Activated T-cell treated with anti-CD3 and anti-CD28 coated beads, Interleukin-2, amount 50 U/mL, for 72 hours (primary cell): ENCODE data around the gene DNAJA4. TPM values are rescaled to one million over a fixed set of nuclear protein-coding genes. Genes with fewer than 3 reads are reported as not detected.

Experiments used
- ATAC-seq, 2 donors: fragments of 150-1000 bp; cut with Tn5 transposase; replicated peaks in 1 of 2; 2 replicates each; pipeline ENCODE4 v1.10.0; 2021; ENCODE audit warnings: moderate library complexity in 2 of 2, mild to moderate bottlenecking in 1 of 2
- DNase-seq, 2 donors: peaks; one replicate each; pipeline ENCODE4 v3.0.0; 2021 to 2022; ENCODE audit warnings: mixed read lengths in 1 of 2
- H3K27ac Mint-ChIP-seq: one replicate; pipeline ENCODE4 v1.8.0; 2022; ENCODE audit warnings: mild to moderate bottlenecking, moderate library complexity, mixed read lengths
- H3K27me3 Mint-ChIP-seq: one replicate; pipeline ENCODE4 v1.8.0; 2022; ENCODE audit warnings: low read depth, mixed read lengths
- H3K36me3 Mint-ChIP-seq, 2 donors: one replicate each; pipeline ENCODE4 v1.8.0; 2022; ENCODE audit warnings: mixed read lengths in 2 of 2, mild to moderate bottlenecking in 1 of 2; ENCODE audit not compliant: insufficient read depth in 2 of 2
- H3K4me1 Mint-ChIP-seq: one replicate; pipeline ENCODE4 v1.8.0; 2022; ENCODE audit warnings: low read depth, mixed read lengths
- H3K4me3 Mint-ChIP-seq, 2 donors: one replicate each; pipeline ENCODE4 v1.8.0; 2022; ENCODE audit warnings: mild to moderate bottlenecking in 2 of 2, mixed read lengths in 2 of 2, moderate library complexity in 2 of 2
- H3K9me3 Mint-ChIP-seq, 2 donors: one replicate each; pipeline ENCODE4 v1.8.0; 2022; ENCODE audit warnings: mixed read lengths in 2 of 2
- total RNA-seq, 2 donors: library from RNA; stranded (reverse); gene quantifications; one replicate each; pipeline ENCODE4 v1.2.3, GENCODE V29; 2022

DNAJA4 gene
- total RNA-seq, 2 donors from 2014 or later: 30.7 to 36.4 TPM

DNA sequence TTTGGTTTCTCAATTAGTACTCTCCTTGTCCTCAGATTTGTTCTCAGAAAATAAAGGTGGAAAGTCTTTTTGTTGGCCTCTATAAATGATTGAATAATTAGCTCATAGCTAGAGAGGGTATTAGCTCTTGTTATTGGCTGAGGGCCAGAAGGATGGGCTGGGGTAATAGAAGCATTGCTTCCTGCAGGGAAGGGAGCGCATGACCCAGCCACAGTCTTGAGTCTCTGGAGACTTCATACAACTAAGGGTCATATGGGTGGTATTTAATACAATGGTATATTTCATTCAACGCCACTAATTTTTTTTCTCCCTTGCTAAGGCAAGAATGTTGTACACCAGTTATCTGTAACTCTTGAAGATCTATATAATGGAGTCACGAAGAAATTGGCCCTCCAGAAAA is 8.4 kb downstream of the DNAJA4 start:
- ATAC-seq: no peak
- H3K27ac Mint-ChIP-seq: no peak overlapping the region
- no peaks in the 10 kb centered on the region for H3K9me3 Mint-ChIP-seq

DNA sequence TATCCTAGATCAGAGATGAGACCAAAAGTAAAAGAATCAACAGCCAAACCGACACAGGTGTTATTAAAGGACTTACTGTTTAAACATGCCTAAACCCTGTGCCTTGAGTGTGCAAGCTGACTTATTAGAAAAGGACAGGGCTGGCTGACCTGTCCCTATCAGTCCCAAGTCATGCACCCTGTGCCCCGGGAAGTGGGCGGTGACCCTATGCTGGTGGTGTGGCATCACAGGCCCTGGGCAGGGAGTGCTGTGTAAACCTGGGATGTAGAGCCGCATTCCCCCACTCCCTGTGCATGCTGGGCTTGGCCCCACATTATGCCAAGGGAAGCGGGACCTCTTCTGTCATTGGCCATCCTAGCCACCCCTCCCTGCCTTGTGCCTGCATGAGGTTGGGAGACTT is 10.6 kb downstream of the DNAJA4 start:
- ATAC-seq (no peak), DNase-seq (no peak)
- Mint-ChIP-seq H3K27ac (no peak overlapping the region), H3K9me3 (no peaks in the 10 kb centered on the region), H3K4me1 (no peaks in the 10 kb centered on the region), H3K4me3 (no peak overlapping the region), H3K36me3 (peaks cover 0 to 8% of the 10 kb centered on the region in 2 donors), H3K27me3 (no peaks in the 10 kb centered on the region)

More for the DNA sequence above, 8.4 kb downstream of the DNAJA4 start:
- no peak overlapping the region for H3K4me3 Mint-ChIP-seq
- DNase-seq: no peak
- H3K4me1 Mint-ChIP-seq: peaks cover 10% of the 10 kb centered on the region
- peaks cover 0 to 3% of the 10 kb centered on the region in 2 donors for H3K36me3 Mint-ChIP-seq
- H3K27me3 Mint-ChIP-seq: no peaks in the 10 kb centered on the region

DNA sequence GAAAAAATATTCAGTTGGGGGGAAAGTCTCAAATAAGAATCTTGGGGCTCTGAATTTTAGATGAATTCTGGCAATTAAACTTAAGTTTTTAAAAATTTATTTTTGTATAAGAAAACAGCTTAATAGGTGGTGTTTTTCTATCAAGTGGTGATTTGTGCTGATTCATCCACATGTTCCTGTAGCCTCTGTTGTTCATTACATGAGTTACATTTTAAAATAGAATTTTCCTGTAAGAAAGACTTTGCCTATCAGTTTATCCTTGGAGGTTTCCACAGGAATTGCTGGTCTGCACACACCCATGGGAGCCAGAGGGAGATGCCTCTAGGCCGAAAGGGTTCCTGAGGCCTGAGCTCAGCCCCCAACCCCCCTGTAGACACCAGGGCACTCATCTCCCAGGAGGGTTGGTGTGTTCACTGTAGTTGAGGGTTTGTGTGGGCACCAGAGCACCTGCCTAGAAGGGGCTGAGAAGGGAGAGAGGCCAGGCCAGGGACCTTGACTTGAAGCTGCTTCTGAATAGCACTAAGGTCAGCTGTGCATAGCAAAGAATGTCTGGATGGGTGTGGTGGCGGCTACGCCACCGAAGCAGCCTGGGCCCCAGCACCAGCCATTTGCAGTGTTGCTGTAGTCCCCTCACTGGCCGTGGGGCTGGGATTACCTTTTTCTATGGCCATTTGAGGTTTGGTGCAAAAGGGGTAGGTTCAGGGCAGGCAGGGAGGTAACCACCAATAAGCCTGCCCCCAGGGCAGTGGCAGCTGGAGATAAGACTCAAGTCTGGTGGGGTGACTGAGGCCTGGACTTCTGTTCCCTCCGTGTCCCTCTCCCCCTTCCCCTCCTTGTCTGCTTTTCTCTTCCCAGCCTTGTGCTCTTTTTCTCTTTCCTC is 11.9 kb downstream of the DNAJA4 start:
- Mint-ChIP-seq H3K36me3 (peaks cover 0 to 8% of the 10 kb centered on the region in 2 donors), H3K27ac (peak overlapping the region; percentile 46), H3K4me1 (no peaks in the 10 kb centered on the region), H3K9me3 (no peaks in the 10 kb centered on the region), H3K4me3 (no peak overlapping the region), H3K27me3 (no peaks in the 10 kb centered on the region)
- ATAC-seq (no peak), DNase-seq (no peak)

DNA sequence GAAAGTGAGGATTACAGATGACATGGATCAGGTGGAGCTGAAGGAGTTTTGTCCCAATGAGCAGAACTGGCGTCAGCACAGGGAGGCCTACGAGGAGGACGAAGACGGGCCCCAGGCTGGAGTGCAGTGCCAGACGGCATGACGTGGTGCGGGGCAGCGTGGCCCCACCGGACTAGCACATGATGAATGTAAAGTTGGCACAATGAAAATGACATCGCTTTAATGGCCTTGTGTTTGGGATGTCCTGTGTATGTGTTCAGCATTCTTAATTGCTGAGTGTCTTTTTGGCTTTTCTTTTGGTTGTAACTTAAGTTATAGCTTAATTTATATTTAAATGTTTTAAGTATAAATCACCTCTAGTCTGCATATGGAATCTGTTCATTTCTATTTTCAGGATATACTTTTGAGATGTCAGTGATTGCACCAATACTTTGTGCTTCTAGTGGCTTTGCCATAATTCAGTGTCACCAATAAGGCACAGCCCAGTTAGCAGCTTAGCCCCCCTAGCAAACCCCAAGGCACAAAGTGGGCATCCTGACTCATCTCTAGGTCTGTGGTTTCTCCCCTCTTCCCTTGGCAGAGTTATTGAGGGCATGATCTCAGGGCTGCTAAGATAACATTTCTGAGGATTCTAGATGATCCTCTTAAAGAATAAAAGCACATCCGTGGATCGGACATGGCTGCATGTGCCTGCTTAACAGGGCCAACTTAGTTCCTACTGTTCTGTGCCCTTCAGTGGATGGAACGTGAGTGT is 16.1 kb downstream of the DNAJA4 start:
- no peaks in the 10 kb centered on the region for H3K4me1 Mint-ChIP-seq
- H3K36me3 Mint-ChIP-seq: peaks cover 2 to 10% of the 10 kb centered on the region in 2 donors
- no peak for DNase-seq
- no peak overlapping the region for H3K27ac Mint-ChIP-seq
- ATAC-seq: no peak
- H3K9me3 Mint-ChIP-seq: no peaks in the 10 kb centered on the region
- no peak overlapping the region for H3K4me3 Mint-ChIP-seq
- H3K27me3 Mint-ChIP-seq: no peaks in the 10 kb centered on the region

DNA sequence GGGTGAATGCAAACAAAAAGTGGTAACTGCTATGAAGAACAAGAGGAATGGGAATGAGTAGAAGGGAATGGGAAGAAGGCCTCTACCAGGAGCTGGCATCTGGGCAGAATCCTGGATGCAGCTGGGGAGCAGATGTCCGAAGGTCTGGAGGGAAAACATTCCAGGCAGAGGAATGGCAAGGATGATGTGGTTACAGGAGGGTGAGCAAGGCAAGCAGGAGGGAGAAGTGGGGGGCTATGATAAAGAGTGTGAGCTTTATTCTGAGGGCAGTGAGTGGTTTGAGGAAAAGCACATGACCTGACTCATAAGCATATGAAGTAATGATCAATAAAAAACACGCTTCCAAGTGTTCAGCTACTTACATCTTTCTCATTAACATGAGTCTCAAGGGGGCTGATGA is 18.0 kb downstream of the DNAJA4 start:
- H3K4me1 Mint-ChIP-seq: no peaks in the 10 kb centered on the region
- no peak for ATAC-seq
- no peak overlapping the region for H3K27ac Mint-ChIP-seq

DNA sequence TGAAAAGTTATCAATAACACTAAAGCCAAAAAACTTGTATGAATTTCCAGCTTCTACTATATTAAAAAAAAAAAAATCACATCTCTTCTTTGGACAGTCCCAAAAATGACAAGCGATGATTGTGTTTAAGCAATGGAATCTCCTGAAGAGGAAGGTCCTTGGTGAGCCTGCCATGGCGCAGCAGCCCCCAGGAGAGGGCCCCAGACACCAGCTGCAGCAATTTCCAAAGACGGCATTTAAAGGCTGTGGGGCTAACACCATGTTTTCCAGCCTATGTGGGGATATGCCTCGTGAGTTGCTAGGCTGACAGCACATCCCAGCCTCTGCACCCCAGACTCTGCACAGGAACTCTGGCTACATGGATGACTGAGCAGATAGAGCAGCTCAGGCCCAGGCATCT is 20.4 kb downstream of the DNAJA4 start:
- no peaks in the 10 kb centered on the region for H3K27me3 Mint-ChIP-seq

More for the DNA sequence above, 18.0 kb downstream of the DNAJA4 start:
- Mint-ChIP-seq H3K9me3 (no peaks in the 10 kb centered on the region), H3K27me3 (no peaks in the 10 kb centered on the region), H3K4me3 (no peak overlapping the region), H3K36me3 (peaks cover 2 to 19% of the 10 kb centered on the region in 2 donors)
- no peak for DNase-seq

DNA sequence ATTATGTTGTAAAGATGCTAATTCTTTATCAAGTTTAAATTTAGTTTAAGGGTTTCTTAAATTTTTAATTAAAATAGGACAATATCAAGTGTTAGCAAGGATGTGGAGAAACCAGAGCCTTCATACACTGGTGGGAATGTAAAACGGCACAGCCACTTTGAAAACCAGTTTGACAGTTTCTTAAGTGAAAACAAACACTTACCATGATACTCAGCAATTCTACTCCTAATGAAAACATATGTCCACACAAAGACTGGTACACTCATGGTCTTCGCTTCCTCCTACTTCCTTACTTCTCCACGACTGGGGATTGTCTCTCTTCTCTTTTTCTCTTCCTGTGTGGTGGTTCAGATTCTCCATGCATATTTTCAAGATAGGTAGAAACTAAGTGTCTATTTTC is 25.9 kb downstream of the DNAJA4 start:
- H3K36me3 Mint-ChIP-seq: peaks cover 0 to 19% of the 10 kb centered on the region in 2 donors
- ATAC-seq (no peak), DNase-seq (no peak)
- no peaks in the 10 kb centered on the region for H3K9me3 Mint-ChIP-seq
- H3K4me1 Mint-ChIP-seq: peaks cover 3% of the 10 kb centered on the region
- H3K4me3 Mint-ChIP-seq: no peak overlapping the region
- H3K27me3 Mint-ChIP-seq: no peaks in the 10 kb centered on the region
- H3K27ac Mint-ChIP-seq: no peak overlapping the region

More for the DNA sequence above, 20.4 kb downstream of the DNAJA4 start:
- no peak for DNase-seq
- ATAC-seq: no peak
- Mint-ChIP-seq H3K36me3 (peaks cover 2 to 16% of the 10 kb centered on the region in 2 donors), H3K27ac (no peak overlapping the region), H3K9me3 (no peaks in the 10 kb centered on the region), H3K4me3 (no peak overlapping the region), H3K4me1 (no peaks in the 10 kb centered on the region)

DNA sequence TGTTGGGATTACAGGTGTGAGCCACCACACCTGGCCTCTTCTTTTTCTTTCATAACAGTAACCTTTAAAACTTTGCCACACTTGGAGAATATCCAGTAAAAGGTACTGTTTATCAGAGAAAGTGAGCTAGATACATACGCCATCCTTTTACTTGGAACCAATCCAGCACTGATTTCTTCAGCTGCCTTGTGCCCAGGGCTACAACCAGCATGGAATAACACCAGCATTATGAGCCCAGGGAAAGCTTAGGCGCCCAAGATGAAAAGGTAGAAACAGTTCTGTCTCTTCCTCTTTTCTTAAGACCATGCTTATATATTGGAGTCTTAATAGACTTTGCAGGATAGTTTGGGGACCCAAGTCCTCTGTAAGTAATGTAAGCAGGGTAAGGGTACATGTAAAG is 26.7 kb downstream of the DNAJA4 start:
- no peak for ATAC-seq
- no peak overlapping the region for H3K27ac Mint-ChIP-seq

DNA sequence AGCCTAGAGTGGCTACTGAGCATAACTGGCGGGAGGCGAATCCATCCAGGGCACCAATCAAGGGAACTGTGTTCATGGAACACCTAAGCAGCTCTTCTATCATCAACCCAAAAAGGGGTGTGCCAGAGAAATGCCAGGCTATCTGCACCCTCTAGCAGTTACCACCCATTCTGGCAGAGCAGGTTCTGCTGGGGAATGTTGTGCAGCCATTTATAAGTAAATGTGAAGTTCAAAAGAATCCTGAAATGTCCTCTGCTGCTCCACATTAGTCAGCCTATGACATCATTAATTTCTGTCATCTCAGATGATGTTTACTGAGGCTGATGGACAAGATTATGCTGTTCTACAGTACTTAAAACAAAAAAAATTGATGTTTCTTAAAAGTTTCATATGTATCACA is 27.3 kb downstream of the DNAJA4 start:
- Mint-ChIP-seq H3K4me1 (peaks cover 6% of the 10 kb centered on the region), H3K27me3 (no peaks in the 10 kb centered on the region), H3K9me3 (no peaks in the 10 kb centered on the region), H3K36me3 (peaks cover 0 to 11% of the 10 kb centered on the region in 2 donors), H3K4me3 (no peak overlapping the region), H3K27ac (no peak overlapping the region)
- no peak for DNase-seq
- no peak for ATAC-seq

More for the DNA sequence above, 26.7 kb downstream of the DNAJA4 start:
- H3K9me3 Mint-ChIP-seq: no peaks in the 10 kb centered on the region
- no peak overlapping the region for H3K4me3 Mint-ChIP-seq
- no peaks in the 10 kb centered on the region for H3K27me3 Mint-ChIP-seq
- no peak for DNase-seq
- H3K4me1 Mint-ChIP-seq: peaks cover 6% of the 10 kb centered on the region
- peaks cover 0 to 13% of the 10 kb centered on the region in 2 donors for H3K36me3 Mint-ChIP-seq

DNA sequence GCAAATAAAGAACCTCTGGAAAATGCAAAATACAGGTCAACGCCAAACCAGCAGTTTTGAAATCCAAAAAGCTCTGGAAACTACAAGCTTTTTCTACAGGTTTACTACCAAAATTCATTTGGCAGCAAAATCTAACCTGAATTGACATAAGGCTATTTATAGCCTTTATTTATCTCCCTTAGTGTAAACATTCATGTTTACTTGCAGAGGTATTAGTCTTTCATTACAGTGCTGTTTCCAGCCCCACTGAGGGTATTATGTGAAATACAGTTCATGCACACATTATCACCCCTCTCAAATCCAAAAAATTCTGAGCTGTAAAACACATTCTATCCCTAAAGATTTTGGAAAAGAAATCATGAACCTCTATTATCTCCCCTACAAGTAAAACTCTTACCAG is 27.9 kb downstream of the DNAJA4 start:
- Mint-ChIP-seq H3K36me3 (peaks cover 0 to 10% of the 10 kb centered on the region in 2 donors), H3K27ac (no peak overlapping the region), H3K27me3 (no peaks in the 10 kb centered on the region), H3K4me3 (no peak overlapping the region), H3K9me3 (no peaks in the 10 kb centered on the region), H3K4me1 (peaks cover 6% of the 10 kb centered on the region)
- no peak for DNase-seq
- ATAC-seq: no peak

DNA sequence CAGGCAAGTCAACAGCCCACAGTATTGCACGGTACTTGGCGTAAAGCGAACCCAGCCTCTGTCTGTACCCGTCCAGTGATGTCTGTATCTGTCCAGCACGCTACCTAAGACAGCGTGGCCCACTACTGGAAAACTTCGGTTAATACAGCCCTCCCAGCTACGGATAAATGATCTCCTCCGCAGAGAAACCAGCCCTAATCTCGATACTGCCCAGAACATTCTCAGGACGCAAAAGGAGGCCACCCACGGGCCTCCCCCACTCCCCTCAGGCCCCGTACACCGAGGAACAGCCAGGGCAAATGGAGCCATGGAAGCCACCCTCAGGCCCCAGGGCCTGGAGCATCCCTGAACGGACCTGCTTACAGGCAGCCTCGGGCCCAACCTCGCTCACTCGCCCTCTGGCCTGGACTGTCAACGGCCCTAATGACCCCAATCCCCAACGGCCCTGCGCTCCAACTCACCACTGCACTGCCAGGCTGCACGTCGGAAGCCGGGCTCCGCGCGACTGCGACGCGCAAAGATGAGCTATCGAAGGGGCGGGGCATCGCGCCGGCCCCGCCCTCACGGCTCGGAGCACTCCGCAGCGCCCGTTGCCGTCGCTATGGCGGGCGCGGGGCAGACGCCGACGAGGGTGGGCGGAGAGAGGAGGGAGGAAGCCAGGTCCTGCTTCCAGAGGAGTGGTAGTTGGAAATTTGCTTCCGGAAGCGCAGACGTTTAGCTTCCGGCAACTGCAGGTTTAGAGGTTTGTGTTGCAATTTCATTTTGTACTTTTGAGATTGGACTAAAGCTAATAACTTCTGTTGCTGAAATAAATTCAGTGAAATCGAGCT is 35.0 kb downstream of the DNAJA4 start, which contains the start of gene SKIC8:
SKIC8 (minus strand) TSS at position 509 of the 830 bp plus-strand sequence. CDS start 3,923 bp downstream, outside the sequence.
- Mint-ChIP-seq H3K36me3 (peaks cover 0 to 1% of the 10 kb centered on the region in 2 donors), H3K27ac (peak within 1 kb of the TSS; percentile 89)
- ATAC-seq: peak; percentile 96 to 97

DNA sequence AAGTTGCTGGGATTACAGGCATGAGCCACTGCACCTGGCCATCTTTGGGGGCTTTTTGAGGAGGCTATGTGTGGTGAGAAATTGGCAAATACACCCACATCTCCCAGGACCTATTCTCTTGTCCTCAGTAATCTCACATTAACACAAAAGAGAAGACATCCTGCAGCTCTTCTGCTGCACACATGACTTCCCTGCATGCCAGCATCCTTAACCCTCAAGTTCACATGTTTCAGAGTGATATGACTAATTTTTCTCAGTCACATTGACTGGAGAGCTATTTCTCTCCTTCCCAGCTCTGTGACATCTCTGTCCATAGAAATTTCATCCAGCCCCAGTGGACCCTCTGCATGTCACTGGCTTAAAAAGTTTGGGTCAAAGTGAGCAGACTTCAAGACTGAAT is 37.0 kb downstream of the DNAJA4 start:
- Mint-ChIP-seq H3K9me3 (no peaks in the 10 kb centered on the region), H3K36me3 (peaks cover 0 to 1% of the 10 kb centered on the region in 2 donors), H3K4me1 (peaks cover 53% of the 10 kb centered on the region), H3K27me3 (peaks cover 5% of the 10 kb centered on the region), H3K27ac (peak overlapping the region; percentile 2), H3K4me3 (peak overlapping the region; percentile 17 to 21)
- ATAC-seq (no peak), DNase-seq (no peak)

More for the DNA sequence above, 35.0 kb downstream of the DNAJA4 start, which contains the start of gene SKIC8:
- peak; percentile 93 to 94 for DNase-seq
- Mint-ChIP-seq H3K27me3 (no peaks in the 10 kb centered on the region), H3K4me1 (peaks cover 59% of the 10 kb centered on the region), H3K4me3 (peak within 1 kb of the TSS; percentile 92 to 99), H3K9me3 (no peaks in the 10 kb centered on the region)
